GM19324 (cell line): Measurements from ENCODE around the gene RHBDD3.
"Not testable (repeated sequence)": the region's sequence is repeated elsewhere in the genome, so short reads cannot be mapped to it uniquely, and the experiment has no call there.

Source experiments
- ATAC-seq: cut with Tn5 transposase; IDR thresholded peaks from one replicate; pipeline ENCODE4 v1.9.1; 2021; ENCODE audit warnings: mild to moderate bottlenecking, moderate library complexity; ENCODE audit not compliant: unreplicated experiment, low FRiP score

The RHBDD3 gene

DNA sequence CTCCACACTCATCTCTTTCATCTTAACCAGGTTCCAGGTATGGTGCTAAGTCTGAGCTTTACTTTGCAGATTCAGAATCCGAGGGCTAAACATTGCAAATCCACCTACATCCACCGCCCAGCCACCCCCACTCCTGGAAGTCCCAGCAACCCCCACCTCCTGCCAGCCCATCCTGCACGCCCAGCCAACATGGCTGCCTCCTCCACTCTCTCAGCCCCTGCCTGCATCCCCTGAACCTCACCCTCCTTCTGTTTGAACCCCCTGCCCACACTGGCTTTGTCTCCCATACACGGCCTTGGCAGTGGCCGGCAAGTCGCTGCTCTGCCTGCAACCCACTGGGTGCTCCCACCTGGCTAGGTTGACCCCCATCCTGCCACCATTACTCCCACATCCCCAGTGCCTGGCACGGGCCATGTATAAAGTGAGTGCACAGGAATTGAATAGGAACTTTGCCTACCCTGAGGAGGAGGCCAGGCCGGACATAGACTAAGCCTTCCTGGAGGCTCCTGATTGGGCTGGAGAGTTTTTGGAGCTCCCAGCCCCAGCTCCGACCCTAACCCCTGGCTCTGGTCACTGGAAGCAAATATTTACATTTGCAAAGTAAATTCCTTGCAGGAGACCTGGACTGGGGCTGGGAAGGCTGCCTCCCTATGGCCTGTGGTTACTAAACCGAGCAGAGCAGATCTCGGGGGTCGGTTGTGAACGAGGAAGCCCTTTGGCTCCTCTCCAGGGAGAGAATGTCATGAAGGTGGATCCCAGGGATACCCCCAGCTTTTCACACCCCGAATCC lies 47.7 kb downstream of the RHBDD3 start:
- ATAC-seq, result no peak

DNA sequence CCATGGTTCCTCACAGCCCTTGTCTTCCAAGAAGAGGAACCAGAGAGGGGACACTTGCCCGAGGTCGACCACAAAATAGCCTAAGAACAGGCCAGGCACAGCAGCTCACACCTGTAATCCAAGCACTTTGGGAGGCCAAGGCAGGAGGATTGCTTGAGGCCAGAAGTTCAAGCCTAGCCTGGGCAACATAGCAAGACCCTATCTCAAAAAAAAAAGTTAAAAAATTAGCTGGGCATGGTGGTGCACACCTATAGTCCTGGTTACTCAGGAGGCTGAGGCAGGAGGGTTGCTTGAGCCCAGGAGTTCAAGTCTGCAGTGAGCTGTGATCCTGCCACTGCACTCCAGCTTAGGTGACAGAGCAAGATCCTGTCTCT lies 48.4 kb downstream of the RHBDD3 start:
- ATAC-seq, result not testable (repeated sequence)

DNA sequence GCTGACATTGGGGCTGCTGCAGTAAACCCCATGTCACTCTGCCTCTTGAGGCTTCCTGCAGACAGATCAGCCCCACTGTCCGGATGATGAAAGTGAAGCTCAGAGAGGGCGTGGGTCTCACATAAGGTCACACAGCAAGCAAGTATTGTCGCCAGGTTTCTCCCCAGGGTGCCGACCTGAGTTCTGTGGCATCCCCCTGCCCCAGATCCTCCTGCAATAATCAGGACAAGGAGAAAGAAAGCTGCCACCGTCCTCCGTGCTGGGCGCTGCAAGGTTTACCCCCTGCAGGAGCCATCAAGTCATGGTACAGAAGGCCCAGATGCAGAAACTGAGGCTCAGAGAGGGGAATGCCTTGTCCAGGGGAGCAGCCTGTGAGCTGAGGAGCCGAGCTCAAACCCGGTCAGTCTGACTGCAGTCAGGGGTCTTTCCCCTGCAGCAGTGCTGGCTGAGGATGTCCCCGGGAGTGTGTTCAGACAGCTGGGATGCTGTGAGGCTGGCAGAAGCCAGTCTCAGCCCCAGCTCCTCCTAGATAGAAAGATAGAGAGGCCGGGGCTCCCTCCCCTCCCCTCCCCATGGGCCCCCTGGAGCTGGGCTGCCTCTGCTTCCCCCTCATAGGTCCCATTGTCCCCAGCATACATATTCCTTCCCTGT lies 48.9 kb downstream of the RHBDD3 start:
- ATAC-seq, result no peak

DNA sequence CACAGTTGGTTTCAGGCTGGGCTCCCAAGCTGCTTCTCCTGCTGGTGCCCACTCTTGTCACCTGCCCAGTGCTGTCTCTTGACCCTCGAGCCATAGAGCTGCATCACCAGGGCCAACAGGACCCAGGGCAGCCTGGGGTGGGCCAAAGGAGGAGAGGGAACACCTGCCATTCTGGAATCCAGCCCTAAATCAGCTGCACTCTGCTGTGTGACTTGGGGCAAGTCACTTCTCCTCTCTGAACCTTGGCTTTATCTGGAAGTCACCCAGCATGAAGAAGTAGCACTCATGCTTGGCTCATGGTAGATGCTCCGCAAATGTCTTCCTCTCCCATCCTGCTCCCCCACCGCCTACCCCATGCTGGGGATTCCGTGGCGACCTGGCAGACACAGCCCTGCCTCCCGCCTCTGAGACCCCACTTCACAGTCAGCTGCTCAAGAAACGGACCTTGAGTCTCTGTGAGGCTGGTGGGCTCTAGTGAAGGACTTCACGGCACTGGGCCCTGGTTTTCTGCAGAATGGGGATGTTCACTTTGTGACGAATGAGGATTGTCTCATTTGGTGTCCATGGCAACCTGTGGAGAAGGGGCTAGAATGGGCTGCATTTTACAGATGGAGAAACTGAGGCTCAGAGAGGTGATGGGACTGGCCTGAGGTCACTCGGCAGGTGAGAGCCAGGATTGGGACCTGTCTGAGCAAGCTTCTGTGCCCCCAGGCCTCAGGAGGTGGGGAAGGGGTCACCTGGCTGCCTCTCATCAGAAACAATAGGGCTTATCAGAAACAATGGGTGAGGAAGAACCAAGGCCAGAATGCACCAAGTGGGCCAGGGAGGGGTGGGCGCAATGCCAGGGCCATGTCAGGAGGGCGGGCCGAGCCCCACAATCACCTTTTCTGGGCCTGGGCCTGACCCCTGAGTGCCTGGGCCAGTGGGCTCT lies 49.7 kb downstream of the RHBDD3 start:
- ATAC-seq, result no peak

DNA sequence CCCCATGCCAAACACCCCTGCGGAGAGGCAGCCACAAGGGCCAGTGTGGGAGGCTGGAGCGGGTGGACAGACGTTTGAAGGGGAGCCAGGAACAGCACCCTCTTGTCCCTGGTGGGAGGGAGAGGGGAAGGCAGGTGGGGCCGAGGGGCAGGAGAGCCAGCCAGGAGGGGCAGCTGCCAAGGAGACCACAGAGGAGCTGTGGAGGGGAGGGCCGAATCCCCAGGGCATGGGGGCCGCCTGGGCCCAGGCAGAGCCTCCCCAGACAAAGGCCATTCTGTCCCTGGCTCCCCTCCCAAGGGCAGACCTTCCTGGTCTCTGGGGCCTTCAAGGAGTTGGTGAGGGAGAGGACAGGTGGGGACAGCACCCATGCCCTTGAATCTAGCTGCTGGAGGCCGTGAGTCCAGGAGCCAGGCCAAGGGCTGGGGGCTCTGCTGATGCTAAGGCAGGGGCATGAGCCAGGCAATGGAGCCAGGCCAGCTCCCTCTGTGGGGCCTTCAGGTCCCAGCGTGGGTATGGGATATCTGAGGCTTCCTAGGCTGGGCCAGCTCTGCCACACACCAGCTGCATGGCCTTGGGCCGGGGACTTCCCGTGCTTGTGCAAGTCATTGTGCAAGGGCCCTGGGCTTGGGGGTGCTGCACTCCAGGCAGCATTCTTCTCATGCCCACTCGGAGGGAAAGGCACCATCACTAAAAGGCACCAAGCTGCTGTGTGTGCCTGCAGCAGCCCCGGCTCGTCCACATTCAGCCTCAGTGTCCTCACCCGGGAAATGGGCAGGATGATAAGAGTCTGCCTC lies 50.7 kb downstream of the RHBDD3 start:
- ATAC-seq, result no peak

DNA sequence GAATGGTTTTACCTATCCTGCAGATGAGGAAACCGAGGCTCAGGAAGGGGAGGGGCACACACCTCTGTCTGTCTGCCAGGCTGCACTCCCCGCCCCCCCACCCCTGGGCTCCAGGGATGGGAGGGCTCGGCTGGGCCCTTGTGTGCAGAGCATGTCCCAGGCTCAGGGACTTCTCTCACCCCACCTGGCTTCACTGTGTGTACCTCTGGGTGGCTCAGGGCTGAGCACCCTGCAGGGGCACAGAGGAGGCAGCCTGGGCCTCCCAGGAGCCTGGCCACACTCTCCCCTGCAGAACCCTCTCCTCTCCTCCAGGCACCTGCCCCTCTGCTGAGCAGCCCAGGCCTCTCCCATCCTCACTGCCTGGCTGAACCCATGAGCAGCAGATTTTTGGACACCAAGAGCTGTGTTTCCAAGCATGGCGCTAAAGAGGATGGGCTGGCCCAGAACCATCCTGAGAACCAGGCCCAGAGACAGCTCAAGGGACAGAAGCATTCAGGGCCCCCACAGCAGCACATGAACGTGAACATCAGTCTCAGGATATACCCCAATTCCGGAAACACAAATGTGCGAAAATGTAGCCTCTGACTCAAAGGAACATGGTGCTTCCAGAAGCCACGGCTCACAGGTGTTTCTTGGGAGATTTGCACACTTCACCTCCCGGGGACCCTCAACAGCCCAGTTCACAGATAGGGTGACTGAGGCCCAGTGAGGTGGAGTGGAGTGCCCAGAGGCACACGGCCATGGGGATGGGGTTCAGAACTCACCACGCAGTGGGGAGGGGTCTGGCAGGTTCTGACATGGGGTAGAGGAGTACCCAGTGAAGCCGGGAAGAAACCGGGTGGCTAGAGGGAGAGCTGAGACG lies 51.5 kb downstream of the RHBDD3 start:
- no peak for ATAC-seq

DNA sequence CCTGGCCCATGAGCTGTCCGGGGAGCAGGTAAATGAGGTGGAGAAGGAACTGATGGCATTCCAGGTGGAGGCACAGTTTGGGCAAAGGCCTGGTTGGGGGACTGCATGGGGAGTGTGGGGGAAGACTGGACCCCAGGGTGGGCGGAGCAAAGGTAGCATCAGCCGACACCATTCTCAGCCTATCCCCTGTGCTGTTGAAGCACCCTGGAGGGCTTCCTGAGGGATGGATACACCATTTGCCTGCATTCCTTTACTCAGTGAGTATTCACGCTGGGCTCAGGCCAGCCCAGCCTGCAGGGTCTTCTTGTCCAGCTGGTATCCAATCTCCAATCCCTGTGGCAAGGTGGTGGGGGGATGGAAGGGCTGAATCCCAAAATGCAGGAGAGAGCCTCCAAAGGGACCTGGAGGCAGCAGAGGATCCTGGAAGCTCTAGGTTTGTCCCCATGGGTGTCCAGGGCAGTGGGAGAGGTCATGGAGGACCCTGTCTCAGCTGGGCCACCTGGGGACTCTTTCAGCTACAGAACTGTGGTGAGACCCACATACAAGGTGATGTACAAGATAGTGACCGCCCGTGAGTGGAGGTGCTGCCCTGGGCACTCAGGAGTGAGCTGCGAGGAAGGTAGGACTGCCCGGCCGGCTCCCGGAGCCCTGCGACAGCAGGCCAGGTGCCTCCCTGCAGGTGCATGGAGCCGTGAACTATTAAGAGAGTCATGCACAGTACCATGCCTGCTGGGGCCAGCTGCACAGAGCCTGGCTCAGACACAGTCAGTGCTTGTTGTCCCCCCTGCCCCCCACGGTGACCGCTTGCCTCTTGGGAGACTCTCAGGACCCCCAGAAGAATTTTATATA lies 52.5 kb downstream of the RHBDD3 start:
- ATAC-seq, result no peak

DNA sequence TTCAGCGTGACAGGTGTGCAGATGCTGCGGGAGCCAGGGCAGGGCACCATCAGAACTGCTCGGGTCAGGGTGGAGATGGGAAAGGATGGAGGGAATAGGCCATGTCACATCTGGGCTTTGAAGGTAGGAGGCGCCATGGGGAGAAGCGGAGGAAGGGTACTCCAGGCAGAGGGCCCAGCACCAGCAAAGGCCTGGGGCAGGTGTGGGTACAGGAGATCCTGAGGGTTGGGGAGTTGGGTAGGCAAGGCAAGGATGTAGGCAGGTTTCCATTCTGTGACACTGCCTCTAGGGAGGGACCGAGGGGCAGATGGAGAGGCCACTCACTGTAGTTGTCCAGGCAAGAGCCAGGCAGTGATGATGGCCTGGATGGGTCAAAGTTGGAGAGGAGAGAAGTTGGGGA lies 53.5 kb downstream of the RHBDD3 start:
- no peak for ATAC-seq

DNA sequence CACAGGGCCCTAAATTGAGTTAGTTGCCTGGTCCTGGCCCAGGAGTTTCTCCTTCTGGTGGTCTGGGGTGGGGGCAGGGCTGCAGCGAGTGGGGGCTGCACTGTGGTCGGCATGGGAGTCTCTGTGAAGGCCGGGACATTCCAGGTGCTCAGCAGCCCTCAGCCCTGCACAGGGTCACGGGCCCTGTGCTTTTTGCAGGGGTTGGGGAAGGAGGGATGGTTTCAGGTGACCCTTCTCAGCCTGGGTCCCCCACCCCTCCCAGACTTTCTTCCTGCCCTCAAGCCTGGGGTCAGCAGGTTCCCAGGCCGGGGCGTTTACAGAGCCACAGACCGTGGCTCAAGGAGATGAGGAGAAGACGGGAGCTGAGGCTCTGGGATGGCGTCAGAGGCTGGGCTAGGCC lies 54.3 kb downstream of the RHBDD3 start:
- no peak for ATAC-seq

DNA sequence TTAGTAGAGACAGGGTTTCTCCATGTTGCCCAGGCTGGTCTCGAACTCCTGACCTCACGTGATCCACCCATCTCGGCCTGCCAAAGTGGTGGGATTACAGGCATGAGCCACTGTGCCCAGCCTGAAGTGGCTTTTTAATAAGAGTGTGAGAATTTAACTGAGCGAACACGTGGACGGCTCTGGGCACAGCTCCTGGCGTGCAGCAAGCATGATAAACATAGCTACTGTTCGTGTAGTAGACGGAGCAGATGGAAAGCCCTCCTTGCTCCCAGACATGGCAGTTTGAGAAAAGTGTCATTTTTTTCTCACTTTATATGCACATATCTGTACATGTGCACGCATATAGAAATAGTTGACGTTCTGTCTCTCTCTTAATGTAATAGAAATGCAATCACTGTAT lies 55.0 kb downstream of the RHBDD3 start:
- ATAC-seq, result no peak

DNA sequence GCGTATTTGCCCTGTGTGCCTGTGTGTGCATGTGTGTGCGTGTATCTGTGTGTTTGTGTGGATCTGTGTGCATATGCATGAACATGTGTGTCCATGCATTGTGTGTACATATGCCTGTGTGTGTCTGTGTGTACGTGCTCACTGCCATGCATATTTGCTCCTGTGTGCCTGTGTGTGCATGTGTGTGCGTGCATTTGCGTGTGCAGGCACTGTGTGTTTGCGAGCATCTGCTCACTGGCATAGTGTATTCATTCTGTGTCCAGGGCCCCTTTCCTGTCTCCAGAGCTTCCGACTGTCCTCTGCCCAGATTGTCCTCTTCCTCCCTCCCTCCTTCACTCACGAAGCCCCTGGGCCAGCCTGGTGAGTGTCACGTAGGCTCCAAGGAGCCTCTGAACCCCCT lies 56.3 kb downstream of the RHBDD3 start:
- no peak for ATAC-seq

DNA sequence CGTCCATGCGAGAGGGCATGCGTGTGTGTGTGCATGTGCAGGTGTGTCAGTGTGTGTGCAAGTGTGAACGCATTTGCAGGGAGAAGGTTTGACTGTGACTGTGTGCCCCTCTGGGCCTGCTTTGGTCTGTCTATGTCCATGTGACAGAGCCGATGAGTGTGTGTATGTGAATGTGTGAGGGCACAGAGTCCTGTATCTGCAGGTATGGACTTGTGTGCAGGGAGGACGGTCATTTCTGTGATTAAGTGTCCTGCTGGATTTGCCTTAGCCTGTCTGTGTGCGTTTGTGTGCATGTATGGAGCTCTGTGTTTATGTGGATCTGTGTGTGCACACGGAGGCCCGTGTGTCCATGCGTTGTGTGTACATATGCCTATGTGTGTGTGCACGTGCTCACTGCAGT lies 56.7 kb downstream of the RHBDD3 start:
- no peak for ATAC-seq
